Measurements from ENCODE around the gene CEL. TPM values are rescaled to one million over a fixed set of nuclear protein-coding genes. Genes with fewer than 3 reads are reported as not detected.
"Not testable (repeated sequence)": the region's sequence is repeated elsewhere in the genome, so short reads cannot be mapped to it uniquely, and the experiment has no call there.

The CEL gene
- total RNA-seq, 6 experiments from 2014 or later: 0.19 to 0.35 (median 0.26) TPM; not detected in 2

DNA sequence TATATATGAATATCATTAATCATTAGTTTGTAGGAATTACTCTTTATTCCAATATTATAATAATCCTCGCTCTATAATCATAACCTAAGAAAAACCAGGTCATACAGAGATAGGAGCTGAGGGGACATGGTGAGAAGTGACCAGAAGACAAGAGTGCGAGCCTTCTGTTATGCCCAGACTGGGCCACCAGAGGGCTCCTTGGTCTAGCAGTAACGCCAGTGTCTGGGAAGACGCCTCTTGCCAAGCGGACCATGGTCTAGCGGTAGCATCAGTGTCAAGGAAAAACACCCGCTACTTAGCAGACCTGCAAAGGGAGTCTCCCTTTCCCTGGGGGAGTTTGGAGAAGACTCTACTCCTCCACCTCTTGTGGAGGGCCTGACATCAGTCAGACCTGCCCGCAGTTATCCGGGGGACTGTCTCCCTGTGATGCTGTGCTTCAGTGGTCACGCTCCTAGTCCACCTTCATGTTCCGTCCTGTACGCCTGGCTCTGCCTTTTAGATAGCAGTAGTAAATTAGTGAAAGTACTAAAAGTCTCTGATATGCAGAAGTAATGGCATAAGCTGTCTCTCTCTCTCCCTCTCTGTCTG, 20.8 kb upstream of the CEL start:
- H3K4me3 ChIP-seq, H3K4me1 ChIP-seq, H3K27ac ChIP-seq, ATAC-seq, H3K27me3 ChIP-seq, H3K9me3 ChIP-seq: not testable (repeated sequence)
- DNase-seq: peak in 1 of 3 donors; percentile 45
- intact Hi-C loops (cut with DNase I): loop anchor here in 1 of 2 donors (5.0 kb wide), 1 partner anchor 106 kb away; no protein-coding TSS in a partner anchor
- TF ChIP-seq, protein P1, sequence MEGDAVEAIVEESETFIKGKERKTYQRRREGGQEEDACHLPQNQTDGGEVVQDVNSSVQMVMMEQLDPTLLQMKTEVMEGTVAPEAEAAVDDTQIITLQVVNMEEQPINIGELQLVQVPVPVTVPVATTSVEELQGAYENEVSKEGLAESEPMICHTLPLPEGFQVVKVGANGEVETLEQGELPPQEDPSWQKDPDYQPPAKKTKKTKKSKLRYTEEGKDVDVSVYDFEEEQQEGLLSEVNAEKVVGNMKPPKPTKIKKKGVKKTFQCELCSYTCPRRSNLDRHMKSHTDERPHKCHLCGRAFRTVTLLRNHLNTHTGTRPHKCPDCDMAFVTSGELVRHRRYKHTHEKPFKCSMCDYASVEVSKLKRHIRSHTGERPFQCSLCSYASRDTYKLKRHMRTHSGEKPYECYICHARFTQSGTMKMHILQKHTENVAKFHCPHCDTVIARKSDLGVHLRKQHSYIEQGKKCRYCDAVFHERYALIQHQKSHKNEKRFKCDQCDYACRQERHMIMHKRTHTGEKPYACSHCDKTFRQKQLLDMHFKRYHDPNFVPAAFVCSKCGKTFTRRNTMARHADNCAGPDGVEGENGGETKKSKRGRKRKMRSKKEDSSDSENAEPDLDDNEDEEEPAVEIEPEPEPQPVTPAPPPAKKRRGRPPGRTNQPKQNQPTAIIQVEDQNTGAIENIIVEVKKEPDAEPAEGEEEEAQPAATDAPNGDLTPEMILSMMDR (IDR thresholded peaks at IDR 0.05): peak; percentile 20 to 55 (median 50)
- 67% methylated on average over 6 of the region's 12 CpGs for WGBS (ENCODE audit: insufficient coverage, low coverage, low lambda C conversion rate, missing lambda C conversion rate)
- H3K36me3 ChIP-seq: peaks cover 0 to 37% (median 10%) of the 10 kb centered on the region in 4 donors

DNA sequence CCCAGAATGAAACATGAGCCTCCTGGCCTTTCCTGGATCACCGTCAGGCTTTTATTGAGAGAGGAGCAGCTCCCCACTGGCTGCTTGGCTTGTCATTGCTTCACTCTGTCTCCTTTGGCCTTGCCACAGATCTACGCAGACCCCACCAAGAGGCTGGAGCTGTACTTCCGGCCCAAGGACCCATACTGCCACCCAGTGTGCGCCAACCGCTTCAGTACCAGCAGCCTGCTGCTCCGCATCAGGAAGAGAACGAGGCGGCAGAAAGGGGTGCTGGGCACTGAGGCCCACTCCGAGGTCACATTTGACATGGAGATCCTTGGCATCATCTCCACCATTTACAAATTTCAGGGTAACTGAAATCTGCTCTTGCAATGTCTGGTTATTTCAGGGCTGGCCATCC, 19.8 kb upstream of the CEL start:
- Histone ChIP-seq H3K4me1 (no peaks in the 10 kb centered on the region), H3K4me3 (no peak overlapping the region), H3K36me3 (peaks cover 0 to 46% (median 10%) of the 10 kb centered on the region in 4 donors), H3K27ac (no peak overlapping the region), H3K27me3 (no peaks in the 10 kb centered on the region), H3K9me3 (no peaks in the 10 kb centered on the region)
- ATAC-seq (no peak), DNase-seq (no peak)
- intact Hi-C loops (cut with DNase I): loop anchor here in 1 of 2 donors (5.0 kb wide), 1 partner anchor 105 kb away; no protein-coding TSS in a partner anchor
- 88% methylated on average over 8 of the region's 9 CpGs for WGBS (ENCODE audit: insufficient coverage, low coverage, low lambda C conversion rate, missing lambda C conversion rate)
- TF ChIP-seq POLR2A (IDR thresholded peaks at IDR 0.05): no peak
- TF ChIP-seq, protein P1 (IDR thresholded peaks at IDR 0.05): no peak

- H3K9me3 ChIP-seq: no peaks in the 10 kb centered on the region
- no peaks in the 10 kb centered on the region for H3K27me3 ChIP-seq
- TF ChIP-seq, protein P1 (IDR thresholded peaks at IDR 0.05): no peak
- no peak for TF ChIP-seq POLR2A (IDR thresholded peaks at IDR 0.05)
- H3K27ac ChIP-seq: no peak overlapping the region
- ATAC-seq (no peak), DNase-seq (peak in 1 of 3 donors; percentile 20)
- no peaks in the 10 kb centered on the region for H3K4me1 ChIP-seq
- H3K36me3 ChIP-seq: peaks cover 0 to 50% (median 10%) of the 10 kb centered on the region in 4 donors
- no peak overlapping the region for H3K4me3 ChIP-seq
- intact Hi-C loops (cut with DNase I): loop anchor here in 1 of 2 donors (5.0 kb wide), 1 partner anchor 105 kb away; no protein-coding TSS in a partner anchor
- 94% methylated on average over 7 of the region's 8 CpGs for WGBS (ENCODE audit: insufficient coverage, low coverage, low lambda C conversion rate, missing lambda C conversion rate)
Observed at GRCh38 chr9:133042676-133043075, 19.1 kb upstream of the CEL start.

- TF ChIP-seq, protein P1 (IDR thresholded peaks at IDR 0.05): no peak
- TF ChIP-seq POLR2A (IDR thresholded peaks at IDR 0.05): no peak
- Histone ChIP-seq H3K36me3 (peaks cover 0 to 50% (median 10%) of the 10 kb centered on the region in 4 donors), H3K4me3 (no peak overlapping the region), H3K27me3 (no peaks in the 10 kb centered on the region), H3K9me3 (no peaks in the 10 kb centered on the region), H3K4me1 (no peaks in the 10 kb centered on the region), H3K27ac (no peak overlapping the region)
- no peak for ATAC-seq
- intact Hi-C loops (cut with DNase I): loop anchor here in 1 of 2 donors (5.0 kb wide), 1 partner anchor 104 kb away; no protein-coding TSS in a partner anchor
- peak in 1 of 3 donors; percentile 47 for DNase-seq
- whole genome bisulfite sequencing (ENCODE audit: insufficient coverage, low coverage, low lambda C conversion rate, missing lambda C conversion rate): 95% methylated on average over 11 of the region's 16 CpGs
Observed at GRCh38 chr9:133043449-133044035, 18.2 kb upstream of the CEL start.
